GM12865 (cell line): Measurements from ENCODE around the gene ADAMTS17.

Experiments used
- DNase-seq: peaks from one replicate; pipeline ENCODE4 v3.0.0; 2010; ENCODE audit warnings: low read depth
- H3K4me3 ChIP-seq: 2 replicates; pipeline ENCODE4 v1.5.1; 2011; ENCODE audit warnings: mild to moderate bottlenecking, low read depth, low read length, control low read depth
- TF ChIP-seq, protein P1 (sequence below): IDR thresholded peaks from 2 replicates; pipeline ENCODE4 v1.5.1; 2011; ENCODE audit warnings: low read length, control low read depth, low read depth, inconsistent platforms; ENCODE audit not compliant: insufficient read depth; ENCODE audit errors: missing control alignments

Gene ADAMTS17

DNA sequence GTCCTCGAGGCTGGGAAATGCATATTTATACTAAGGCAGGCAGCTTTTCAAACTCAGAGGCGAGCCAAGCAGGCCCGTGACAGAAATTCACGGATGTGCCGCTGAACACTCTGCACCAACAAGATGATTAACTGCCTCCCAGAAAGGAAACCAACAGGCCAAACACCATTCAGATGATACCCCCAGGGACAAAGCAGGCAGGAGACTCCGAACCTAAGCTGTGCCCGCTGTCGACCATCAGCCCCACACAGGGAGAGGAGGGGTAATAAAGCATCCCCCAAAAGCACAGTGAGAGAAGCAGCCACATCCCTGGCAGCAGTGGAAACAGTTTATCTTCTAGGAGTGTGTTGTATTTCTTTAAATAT is 31.8 kb downstream of the ADAMTS17 start:
- TF ChIP-seq, protein P1, sequence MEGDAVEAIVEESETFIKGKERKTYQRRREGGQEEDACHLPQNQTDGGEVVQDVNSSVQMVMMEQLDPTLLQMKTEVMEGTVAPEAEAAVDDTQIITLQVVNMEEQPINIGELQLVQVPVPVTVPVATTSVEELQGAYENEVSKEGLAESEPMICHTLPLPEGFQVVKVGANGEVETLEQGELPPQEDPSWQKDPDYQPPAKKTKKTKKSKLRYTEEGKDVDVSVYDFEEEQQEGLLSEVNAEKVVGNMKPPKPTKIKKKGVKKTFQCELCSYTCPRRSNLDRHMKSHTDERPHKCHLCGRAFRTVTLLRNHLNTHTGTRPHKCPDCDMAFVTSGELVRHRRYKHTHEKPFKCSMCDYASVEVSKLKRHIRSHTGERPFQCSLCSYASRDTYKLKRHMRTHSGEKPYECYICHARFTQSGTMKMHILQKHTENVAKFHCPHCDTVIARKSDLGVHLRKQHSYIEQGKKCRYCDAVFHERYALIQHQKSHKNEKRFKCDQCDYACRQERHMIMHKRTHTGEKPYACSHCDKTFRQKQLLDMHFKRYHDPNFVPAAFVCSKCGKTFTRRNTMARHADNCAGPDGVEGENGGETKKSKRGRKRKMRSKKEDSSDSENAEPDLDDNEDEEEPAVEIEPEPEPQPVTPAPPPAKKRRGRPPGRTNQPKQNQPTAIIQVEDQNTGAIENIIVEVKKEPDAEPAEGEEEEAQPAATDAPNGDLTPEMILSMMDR, result no peak
- no peak overlapping the region for H3K4me3 ChIP-seq
- DNase-seq, result no peak

DNA sequence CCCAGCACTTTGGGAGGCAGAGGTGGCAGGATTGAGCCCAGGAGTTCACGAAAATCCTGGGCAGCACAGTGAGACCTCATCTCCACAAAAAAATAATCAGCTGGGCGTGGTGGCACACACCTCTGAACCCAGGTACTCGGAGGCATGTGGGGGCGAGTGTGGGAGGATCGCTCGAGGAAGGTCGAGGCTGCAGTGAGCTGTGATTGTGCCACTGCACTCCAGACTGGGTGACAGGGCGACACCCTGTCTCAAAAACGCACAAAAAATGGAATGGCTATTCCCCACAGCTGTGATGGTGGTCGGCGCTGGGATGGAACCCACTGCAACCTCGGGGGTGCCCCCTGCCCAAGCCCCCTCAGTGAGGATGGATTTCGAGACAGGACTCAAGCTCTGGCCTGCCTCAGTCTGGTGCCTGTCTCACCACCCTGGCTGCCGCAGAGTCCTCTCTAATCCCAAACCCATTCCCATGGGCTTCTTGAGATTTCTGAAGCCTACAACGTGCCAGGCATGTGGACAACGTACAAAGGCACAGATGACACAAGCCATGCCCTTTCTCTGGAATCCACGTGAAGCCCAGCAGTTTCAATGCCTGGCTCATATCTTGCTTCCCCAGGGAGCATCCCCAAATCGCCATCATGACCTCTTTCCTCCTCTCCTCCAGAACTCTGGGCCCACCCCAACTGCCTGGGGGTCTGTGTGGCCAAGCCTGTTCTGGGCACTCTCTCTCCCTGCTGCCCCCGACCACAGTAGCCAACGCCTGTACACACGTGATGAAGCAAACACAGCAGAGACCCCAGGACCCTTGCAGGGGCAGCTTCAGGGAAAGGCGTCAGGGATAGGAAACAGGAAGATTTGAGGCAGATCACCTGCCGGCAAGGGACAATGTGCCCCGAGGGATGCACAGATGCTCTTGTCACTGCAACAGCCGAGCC is 32.4 kb downstream of the ADAMTS17 start:
- DNase-seq, result no peak
- no peak overlapping the region for H3K4me3 ChIP-seq
- TF ChIP-seq, protein P1, result no peak

GRCh38 chr15:100308608-100309007 is 33.2 kb downstream of the ADAMTS17 start:
- TF ChIP-seq, protein P1, result no peak
- no peak for DNase-seq
- no peak overlapping the region for H3K4me3 ChIP-seq

DNA sequence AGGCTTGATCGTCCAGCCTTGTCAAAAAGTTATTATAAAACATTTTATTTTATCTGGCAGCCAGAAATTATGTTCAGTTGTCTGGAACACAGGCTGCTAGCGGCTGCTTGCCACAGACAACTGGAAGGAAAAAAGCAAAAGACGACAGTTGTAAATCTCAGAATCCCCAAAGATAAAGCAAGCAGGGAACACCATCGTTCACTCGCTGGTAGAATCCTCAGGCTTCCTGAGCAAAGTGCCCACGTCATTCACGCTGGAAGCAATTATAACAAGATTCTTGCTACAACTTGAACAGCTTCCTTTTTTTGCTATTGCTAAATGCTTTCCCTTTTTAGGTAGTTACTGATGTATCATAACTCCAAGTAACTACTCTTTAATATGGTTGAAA is 33.6 kb downstream of the ADAMTS17 start:
- no peak for DNase-seq
- no peak overlapping the region for H3K4me3 ChIP-seq
- TF ChIP-seq, protein P1, result no peak

DNA sequence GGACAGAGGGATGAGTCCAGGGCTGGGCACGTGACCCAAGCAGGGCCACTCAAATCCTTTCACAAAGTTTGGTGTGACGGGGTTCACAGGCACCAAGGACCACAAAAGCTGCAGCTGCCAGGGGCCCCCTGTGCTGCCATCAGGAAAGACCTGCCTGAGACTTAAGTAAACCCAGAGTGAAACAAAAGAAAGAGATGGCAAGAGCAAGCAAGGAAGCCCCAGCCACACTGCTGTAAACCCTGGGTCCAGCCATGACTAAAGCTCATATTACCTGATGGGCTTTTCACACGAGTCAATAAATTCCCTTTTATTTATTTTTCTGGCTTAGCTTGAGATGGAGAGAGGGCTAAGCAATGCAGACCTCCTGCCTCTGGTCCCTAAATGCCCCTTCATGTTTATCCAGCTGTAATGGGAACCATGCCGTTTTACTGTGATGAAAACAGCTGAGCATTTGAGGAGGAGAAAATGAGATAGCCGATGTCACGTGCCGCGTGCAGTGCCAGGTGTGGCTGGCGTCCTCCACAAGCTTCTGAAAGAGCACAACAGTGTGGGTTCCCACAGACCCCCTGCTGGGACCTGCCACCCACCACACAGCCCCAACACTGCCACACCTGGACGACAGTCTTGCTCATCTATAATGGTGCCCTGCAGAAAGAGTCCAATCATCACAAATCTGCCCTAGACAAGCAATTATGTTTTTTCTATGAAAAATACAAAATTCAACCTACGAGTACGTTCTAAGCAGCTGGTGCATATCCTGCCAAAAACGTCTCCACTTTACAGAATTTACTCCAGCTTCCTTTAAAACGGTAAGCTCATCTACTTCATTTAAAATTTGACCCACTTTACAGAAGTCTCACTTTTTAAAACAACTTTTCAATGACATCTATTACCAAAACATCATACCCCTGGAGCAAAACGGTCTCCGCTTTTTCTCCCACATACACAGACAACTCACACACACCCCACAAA is 34.2 kb downstream of the ADAMTS17 start:
- no peak for DNase-seq

DNA sequence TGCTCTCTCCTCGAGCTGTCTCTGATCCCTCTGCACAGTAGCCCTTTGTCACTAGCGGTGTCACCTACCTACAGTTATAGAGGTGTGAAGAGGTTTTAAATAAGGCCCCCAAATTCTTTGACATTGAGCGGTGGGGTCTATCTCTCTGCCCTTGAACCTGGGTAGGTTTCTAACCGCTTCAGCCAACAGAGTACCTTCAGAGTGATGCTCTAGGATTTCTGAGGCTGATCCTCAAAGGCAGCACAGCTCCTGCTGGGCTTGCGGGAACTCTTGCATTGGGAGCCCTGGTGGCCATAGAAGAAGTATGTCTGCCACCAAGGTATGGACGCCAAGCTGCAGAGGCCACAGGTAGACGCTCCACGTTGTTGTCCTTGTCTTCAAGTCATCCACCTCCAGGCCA is 35.7 kb downstream of the ADAMTS17 start:
- TF ChIP-seq, protein P1, result no peak
- no peak for DNase-seq
- no peak overlapping the region for H3K4me3 ChIP-seq

More for the DNA sequence above, 34.2 kb downstream of the ADAMTS17 start:
- H3K4me3 ChIP-seq, result no peak overlapping the region
- TF ChIP-seq, protein P1, result no peak
